ENCODE data around the gene SLIT3. TPM values are rescaled to one million over a fixed set of nuclear protein-coding genes. Genes with fewer than 3 reads are reported as not detected.

The SLIT3 gene
- total and polyA plus RNA-seq, 9 of the 15 experiments (the other 6 are each of a cell fraction or from before 2014, with no cell fraction given), result 0.01 to 0.04 TPM; not detected in 7

GRCh38 chr5:168770036-168770498 is 530.9 kb downstream of the SLIT3 start (continued):
- TF ChIP-seq CUX1 (CRISPR knock-in tag; IDR thresholded peaks at IDR 0.05) (no peak), ZNF121 (CRISPR knock-in tag; conservative IDR thresholded peaks at IDR 0.05) (no peak), RUNX1 (IDR thresholded peaks at IDR 0.05; ENCODE audit: low read depth) (no peak), FOSL1 (tag; conservative IDR thresholded peaks at IDR 0.05) (peak; percentile 36), AFF4 (CRISPR knock-in tag; IDR thresholded peaks at IDR 0.05) (no peak), HDAC8 (tag; IDR thresholded peaks at IDR 0.05) (no peak), RAD21 (CRISPR knock-in tag; conservative IDR thresholded peaks at IDR 0.05 in 1 of 2, IDR thresholded peaks at IDR 0.05 in 1 of 2) (peak; percentile 14 to 27; a peak in 1 of 4 replicates), PHF21A (IDR thresholded peaks at IDR 0.05; ENCODE audit: borderline replicate concordance, low read depth) (no peak), ZBTB33 (CRISPR knock-in tag; IDR thresholded peaks at IDR 0.05) (no peak), ZNF695 (CRISPR knock-in tag; IDR thresholded peaks at IDR 0.05) (no peak), TEAD1 (CRISPR knock-in tag; IDR thresholded peaks at IDR 0.05) (0 out of 4 replicates have a peak, but pooled peaks of 1 of the 2 experiments have one; percentile 47), RAD51 (IDR thresholded peaks at IDR 0.05; ENCODE audit: borderline replicate concordance, low read depth) (no peak), GTF2F1 (IDR thresholded peaks at IDR 0.05; ENCODE audit: low read depth, low read length) (no peak), OTX1 (CRISPR knock-in tag; IDR thresholded peaks at IDR 0.05) (no peak), ZNF280A (IDR thresholded peaks at IDR 0.05; ENCODE audit: low read depth, partially characterized antibody) (no peak)
